Endometrial microvascular endothelial cells (primary cell): ENCODE data around the gene CLDN6. TPM values are rescaled to one million over a fixed set of nuclear protein-coding genes. Genes with fewer than 3 reads are reported as not detected.
"Not testable (repeated sequence)": the region's sequence is repeated elsewhere in the genome, so short reads cannot be mapped to it uniquely, and the experiment has no call there.

Experiments used
- in situ Hi-C: cut with HindIII; loops from 2 replicates; pipeline ENCODE4 v1.10.0; 2017; ENCODE audit warnings: low sequenced_read_pairs, low pct_unique_long_range_greater_than_20kb; ENCODE audit errors: inconsistent ontology term
- total RNA-seq: library from RNA; depleted of rRNA; stranded (reverse); fragments of >200 nt; gene quantifications from one replicate; pipeline ENCODE4 v1.2.3, GENCODE V29; 2015; ENCODE audit errors: inconsistent ontology term

Gene CLDN6, protein sequence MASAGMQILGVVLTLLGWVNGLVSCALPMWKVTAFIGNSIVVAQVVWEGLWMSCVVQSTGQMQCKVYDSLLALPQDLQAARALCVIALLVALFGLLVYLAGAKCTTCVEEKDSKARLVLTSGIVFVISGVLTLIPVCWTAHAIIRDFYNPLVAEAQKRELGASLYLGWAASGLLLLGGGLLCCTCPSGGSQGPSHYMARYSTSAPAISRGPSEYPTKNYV
- not detected for total RNA-seq

DNA sequence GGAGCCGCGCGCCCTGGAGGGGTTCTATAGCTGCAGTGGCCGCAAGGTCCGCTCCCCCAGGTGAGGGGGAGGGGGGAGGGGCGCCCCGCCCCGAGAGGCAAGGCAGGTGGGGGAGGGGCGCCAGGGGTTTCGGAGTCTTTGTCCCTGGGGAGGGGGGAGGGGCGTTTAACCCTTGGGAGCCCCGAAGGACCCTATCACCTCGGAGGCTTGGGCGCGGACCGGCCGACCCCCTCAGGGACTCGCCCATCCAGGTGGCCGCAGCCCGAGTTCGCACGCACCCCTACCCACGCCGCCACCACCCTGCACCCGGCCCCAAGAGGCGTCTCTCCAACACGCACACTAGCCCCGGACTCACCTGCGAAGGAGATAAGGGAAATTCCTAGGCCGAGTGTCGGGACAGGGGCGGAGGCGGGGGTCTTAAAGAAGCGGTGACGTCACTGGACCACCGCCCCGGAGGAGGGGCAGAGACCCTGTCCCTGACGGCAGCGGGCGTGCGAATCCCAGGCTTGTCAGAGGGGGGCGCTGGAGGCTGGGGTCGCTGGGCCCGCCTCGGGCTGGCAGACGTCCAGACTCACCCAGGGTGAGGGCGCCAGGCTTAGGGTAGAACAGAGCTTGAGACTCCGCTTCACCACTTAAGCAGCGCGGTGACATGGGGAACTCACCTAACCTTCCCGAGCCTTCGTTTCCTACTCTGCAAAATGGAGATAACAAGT is at the start of gene CLDN6:
CLDN6 (minus strand) TSS at position 390 of the 713 bp plus-strand sequence. CDS start 2,162 bp downstream, outside the sequence.
- in situ Hi-C loops, result no loop called here

DNA sequence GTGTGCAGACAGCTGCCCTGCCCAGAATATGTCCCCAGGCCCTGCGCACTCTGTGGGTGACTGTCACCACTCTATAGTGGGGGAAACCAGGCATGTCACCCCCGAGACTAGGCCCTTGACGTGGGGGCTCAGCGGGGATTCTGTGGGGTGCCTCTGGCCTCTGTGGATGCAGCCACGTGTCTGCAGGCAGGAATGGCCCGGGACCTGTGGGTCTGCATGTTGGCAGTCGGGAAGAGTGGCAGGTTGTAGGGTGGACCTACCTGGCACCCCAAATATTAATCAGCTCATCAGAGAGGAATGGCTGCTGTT is 48.4 kb upstream of the CLDN6 start:
- in situ Hi-C loops, result no loop called here

DNA sequence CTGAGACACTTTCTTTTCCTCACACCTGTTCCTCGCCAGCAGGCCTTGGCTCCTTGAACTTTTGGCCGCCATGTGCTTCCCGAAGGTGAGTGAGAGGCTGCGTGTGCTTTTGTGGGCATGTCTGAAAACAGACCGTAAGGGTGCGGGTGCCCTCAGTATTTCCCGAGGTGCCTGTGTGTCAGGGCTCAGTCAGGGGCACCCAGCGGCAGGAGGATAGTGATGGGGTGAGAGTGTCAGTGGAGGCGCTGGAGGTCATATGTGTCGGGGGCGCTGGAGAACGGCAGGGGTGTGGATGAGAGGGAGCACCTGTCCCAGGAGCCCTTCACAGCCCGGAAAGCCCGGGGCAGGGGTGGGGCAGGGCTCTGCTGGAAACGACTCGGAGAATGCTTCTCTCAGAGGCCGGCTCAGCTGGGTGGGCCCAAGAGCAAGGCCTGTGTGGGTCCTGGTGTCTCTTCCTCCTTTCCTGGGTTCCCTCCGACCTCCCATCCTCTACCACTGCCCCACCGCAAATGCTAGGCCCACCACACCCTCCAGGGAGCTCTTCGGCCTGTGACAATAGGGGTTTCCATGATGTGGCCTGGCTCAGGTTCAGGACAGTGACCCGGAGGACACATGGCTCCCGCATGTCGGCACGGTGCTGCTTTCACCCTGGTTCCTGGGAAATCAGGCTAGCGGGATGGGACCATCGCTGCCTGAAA is 47.9 kb upstream of the CLDN6 start:
- in situ Hi-C loops, result no loop called here

DNA sequence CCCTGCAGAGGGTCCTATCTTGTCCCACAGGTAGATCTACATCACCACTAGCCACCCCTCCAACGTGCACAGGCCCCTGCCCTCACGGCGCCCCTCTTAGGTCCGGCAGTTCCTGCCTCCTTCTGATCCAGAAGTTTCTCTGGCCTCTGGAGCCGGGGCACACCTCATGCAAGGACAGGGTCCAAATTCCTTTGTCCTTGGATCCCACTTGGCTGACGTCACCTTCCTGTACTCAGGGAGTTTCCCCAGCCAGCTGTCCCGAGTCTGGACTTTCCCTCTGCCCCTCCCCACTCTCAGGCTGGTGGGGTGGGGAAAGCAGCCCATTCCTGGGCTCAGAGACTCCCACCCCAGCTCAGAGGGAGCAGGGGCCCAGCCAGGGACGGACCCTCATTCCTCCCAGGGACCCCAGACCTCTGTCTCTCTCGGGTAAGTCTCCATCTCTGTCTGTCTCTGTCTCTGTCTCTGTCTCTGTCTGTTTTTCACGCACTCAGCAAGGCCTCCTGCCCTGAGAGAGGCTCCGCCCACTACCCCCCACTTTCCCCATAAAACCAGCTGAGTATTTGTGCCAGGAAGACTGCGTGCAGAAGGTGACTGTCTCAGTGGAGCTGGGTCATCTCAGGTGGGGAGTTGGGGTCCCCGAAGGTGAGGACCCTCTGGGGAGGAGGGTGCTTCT is 47.2 kb upstream of the CLDN6 start, which contains the start of gene IL32:
IL32 (plus strand) TSS at position 572 of the 673 bp plus-strand sequence. CDS start 172 bp downstream, outside the sequence.
- in situ Hi-C loops, result no loop called here

DNA sequence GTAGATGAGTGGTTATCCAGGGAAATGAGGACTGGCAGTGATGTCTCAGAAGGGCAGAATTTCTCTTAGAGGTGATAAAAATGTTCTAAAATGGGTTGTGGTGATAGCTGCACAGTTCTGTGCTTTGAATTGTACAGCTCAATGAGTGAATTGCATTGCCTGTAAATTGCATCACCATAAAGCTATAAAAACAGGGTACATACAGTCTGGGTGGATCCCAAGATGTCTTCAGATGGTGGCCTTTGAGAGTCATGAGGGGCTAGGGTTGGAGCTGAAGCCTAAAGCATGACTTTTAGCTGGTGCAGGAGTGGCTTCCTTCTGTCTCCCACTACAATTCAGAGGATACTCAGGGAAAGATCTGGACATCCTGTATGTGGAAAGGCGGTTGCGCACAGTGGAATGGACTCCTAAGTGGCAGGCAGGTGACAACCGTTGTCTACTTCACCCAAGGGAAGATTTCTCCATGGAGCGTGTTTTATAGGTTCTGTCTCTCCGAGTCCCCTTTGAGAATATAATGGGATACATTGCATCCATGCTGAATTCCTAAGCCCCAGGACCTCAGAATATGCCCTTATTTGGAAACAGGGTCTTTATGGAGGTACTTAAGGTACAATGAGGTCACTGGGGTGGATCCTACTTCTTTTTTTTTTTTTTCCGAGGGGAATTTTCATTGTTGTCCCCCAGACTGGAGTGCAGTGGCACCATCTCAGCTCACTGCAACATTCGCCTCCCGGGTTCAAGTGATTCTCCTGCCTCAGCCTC is 45.8 kb upstream of the CLDN6 start:
- in situ Hi-C loops, result no loop called here

DNA sequence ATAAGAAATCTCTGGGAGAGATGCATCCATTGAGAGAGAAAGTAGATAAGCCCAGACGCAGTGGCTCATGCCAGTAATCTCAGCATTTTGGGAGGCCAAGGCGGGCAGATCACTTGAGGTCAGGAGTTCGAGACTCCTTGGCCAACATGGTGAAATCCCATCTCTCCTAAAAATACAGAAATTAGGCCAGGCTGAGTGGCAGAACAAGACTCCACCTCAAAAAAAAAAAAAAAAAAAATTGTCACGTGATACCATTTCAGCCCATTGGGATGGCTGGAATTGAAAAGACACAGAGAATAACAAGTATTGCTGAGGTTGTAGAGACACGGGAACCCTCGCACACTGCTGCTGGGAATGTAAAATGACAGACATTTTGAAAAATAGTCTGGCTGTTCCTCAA is 44.6 kb upstream of the CLDN6 start:
- in situ Hi-C loops, result no loop called here

DNA sequence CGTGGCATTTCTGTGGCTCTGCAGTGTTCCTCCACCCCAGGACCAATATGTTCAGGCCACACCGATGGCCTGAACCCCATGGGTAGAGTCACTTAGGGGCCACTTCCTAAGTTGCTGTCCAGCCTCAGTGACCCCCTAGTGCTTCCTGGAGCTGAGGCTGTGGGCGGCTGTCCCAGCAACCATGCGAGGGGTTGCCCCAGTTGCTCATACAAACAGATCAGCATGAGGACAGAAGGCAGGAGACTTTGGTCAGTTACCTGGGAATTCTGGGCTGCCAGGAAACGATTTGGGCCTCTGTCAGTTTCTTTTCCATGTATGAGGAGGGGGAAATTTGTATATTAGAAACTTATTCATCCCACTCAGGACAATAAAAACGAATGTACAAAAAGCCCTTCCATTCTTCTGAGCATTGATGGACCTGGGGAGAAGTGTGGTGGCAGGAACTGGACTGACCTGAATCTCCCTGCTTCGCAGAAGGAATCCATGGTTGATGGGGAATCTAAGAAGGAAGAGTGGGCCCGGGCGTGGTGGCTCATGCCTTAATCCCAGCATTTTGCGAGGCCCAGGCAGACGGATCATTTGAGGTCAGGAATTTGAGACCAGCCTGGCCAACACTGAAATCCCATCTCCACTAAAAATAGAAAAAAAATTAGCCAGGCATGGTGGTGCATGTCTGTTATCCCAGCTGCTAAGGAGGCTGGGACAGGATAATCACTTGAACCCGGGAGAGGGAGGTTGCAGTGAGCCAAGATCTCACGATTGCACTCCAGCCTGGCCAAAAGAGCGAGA is 42.5 kb upstream of the CLDN6 start:
- in situ Hi-C loops, result no loop called here

DNA sequence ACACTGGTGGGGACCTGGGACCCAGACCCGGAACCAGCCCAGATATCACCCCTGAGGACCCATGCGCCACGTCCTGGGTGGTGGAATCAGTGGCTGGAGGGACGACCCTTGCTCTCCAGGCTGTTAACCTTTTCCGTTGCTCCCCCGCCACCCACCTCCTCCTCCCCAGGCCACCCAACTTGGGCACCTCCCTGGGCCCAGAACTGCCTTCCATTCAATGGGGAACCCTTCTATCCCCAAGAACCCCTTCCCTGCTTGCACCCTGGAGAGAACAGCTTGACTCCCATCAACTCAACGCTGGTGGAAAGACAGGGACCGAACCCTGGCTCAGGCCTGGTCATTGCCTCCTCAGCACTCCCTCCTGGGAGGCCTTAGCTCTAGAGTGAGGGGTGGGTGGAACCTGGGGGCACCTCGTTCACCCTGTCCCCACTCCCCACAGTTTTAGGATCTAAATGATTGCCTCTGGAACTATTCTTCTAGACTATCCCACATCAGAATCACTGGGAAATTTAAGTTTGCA is 41.8 kb upstream of the CLDN6 start:
- in situ Hi-C loops, result no loop called here

DNA sequence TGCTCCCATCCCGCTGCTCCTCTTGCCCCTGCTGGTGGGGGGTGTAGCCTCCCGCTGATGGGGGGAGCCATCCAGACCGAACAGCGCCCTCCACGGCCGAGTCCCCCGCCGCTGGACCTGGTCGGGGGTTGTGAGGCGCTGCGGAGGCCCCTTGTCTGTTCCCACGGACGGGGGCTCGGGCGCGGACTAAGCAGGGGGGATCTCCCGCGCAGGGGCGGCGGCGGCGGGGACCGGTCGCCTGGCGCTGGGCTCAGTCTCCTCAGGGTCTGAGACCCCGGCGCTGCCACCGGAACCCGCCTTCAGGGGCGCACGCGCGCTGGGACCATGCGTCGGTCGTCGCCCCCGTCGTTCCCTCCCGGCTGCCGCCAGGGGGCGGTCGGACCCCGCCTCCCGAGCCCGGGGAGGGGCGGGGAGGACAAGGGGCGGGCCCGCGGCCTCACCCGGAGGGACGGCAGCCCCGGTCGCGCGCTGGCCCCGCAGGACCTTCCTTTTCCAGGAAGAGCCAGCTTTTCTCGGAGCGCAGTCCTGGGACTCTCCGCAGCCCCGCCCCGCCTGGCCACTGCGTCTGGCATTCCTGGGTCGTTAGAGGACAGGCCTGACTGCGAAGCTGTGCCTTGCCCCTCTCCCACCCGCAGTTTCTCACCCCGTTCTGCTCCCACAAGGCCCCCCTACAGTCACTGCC is 41.2 kb upstream of the CLDN6 start:
- in situ Hi-C loops, result no loop called here

DNA sequence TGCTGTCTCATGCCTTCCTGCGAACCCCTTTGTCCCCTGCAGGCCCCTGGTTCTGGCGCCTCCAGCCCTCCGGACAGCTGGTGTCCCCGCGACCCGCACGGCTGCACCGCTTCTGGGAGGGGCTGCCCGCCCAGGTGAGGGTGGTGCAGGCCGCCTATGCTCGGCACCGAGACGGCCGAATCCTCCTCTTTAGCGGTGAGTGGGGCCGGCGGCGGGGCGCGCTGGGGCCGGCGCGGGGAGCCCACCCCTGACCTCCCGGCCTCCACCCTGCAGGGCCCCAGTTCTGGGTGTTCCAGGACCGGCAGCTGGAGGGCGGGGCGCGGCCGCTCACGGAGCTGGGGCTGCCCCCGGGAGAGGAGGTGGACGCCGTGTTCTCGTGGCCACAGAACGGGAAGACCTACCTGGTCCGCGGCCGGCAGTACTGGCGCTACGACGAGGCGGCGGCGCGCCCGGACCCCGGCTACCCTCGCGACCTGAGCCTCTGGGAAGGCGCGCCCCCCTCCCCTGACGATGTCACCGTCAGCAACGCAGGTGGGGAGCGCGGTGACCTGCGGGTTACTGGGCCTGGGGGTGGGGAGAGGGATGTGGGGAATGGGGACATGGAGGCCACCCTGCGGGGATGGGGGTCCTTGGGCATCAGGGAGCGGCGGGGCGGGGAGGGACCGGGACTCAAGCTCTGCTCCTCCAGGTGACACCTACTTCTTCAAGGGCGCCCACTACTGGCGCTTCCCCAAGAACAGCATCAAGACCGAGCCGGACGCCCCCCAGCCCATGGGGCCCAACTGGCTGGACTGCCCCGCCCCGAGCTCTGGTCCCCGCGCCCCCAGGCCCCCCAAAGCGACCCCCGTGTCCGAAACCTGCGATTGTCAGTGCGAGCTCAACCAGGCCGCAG is 40.4 kb upstream of the CLDN6 start:
- in situ Hi-C loops, result no loop called here

DNA sequence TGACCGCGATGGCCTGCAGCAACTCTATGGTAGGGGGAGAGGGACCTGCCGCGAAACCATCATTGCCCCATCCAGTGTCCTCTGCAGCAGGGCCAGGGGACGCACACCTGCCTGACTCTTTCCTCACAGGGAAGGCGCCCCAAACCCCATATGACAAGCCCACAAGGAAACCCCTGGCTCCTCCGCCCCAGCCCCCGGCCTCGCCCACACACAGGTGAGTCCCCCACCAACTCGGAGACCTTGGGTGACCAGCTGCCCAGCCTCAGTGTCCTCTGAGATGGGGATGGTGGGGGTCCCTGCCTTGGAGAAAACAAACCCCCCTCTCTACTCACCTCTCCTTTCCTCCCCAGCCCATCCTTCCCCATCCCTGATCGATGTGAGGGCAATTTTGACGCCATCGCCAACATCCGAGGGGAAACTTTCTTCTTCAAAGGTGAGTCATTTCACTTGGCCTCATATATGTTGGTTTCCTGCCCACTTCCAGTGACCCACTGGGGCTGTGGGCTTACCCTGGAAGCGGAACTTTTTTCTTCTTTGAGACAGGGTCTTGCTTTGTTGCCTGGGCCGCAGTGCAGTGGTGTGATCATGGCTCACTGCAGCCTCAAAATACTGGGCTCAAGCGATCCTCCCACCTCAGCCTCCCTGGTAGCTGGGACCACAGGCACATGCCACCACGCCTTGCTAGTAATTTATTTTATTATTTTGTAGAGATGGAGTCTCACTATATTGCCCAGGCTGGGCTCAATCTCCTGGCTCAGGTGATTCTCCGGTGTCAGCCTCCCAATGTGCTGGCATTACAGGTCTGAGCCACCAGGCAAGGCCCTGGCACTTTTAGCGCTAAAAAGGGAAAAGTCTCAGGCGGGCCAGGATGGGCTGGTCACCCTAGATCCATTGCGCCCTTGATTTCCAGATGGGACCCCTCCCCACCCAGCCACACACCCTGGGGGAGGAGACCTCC is 39.5 kb upstream of the CLDN6 start:
- in situ Hi-C loops, result no loop called here

DNA sequence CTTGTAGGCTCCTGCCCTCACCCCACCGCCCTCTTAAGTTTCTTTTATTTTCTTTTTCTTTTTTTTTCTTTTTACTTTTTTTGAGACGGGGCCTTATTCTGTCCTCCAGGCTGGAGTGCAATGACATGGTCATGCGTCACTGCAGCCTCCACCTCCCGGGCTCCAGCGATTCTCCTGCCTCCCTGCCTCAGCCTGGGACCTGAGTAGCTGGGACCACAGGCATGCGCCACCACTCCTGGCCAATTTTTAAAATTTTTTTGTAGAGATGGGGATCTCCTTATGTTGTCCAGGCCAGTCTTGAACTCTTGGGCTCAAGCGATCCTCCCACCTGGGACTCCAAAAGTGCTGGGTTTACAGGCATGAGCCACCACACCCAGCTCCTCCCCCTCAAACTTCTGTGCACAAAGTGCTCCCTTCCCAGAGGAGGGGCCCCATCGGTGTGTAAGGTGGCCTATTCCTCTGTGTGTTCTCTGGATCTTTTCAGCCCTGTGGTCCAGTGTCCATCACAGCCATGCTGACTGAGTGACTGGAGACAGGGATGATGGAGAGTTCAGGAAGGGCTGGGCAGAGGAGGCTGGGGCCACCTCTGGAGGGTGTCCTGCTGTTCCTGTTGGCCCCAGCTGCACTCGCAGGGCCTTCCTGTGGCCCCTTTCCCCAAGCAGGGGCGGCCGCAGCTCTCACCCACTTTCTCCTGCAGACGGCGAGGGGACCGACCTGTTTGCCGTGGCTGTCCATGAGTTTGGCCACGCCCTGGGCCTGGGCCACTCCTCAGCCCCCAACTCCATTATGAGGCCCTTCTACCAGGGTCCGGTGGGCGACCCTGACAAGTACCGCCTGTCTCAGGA is 38.6 kb upstream of the CLDN6 start:
- in situ Hi-C loops, result no loop called here

DNA sequence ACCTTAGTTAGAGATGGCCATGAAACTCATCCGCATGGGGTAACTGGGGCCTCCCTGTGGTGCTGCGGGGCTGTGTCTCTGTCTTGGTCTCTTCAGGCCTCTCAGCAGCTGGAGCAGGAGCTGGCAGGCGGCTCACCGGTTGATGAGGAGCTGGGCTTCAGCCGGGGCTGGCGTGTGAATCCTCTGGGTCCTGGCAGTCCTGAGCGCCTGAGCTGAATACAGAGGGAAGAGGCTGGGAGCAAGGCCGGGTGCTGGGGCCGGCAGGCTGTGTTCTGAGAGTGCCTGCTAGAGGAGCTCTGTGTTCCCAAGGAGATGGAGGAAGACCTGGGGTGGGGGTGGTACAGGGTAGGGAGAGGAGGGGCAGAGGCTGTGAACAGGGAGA is 37.7 kb upstream of the CLDN6 start:
- in situ Hi-C loops, result not testable (repeated sequence)

DNA sequence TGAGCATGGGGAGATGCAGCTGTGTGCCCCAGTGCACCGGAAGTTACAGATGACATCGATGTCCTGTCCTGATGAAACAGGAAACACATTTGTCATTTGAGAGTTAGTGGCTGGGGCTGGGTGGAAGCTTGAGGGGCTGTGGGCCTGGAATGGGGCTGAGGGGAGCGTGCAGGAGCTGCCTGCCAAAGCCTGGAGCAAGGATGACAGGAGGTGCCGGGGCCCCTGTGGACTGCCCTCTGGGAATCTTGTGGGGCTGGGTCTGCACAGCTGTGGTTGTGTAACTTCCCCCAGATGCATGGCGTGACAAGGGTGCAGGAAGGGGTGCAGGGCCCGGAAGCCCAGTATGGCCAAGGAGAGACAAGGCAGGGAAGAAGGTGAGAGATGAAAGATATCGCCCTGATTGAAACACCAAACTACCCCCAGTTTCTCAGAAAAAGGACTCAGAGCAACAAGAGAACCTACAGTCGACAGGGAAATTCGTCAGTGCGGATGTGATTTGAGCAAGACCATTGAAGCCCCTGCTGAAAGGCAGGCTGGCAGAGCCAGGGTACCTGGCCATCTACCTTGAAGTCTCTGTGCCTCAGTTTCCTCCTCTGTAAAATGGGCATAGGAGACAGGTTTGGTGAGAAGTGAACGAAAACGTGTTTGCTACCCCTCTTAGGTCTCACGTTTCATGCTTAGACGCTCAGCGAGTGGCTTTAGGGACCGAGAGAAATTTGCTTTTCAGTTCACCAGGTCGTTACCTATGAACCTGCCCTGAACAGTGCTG is 37.2 kb upstream of the CLDN6 start:
- in situ Hi-C loops, result no loop called here
